ENCODE measurements around the gene LTBP1. TPM values are rescaled to one million over a fixed set of nuclear protein-coding genes. Genes with fewer than 3 reads are reported as not detected.
A peak's percentile ranks its signal among the peaks of the same experiment; 100 is the strongest.

LTBP1 gene
- total RNA-seq, 2 experiments from 2014 or later = 0.06 TPM; not detected in 1

DNA sequence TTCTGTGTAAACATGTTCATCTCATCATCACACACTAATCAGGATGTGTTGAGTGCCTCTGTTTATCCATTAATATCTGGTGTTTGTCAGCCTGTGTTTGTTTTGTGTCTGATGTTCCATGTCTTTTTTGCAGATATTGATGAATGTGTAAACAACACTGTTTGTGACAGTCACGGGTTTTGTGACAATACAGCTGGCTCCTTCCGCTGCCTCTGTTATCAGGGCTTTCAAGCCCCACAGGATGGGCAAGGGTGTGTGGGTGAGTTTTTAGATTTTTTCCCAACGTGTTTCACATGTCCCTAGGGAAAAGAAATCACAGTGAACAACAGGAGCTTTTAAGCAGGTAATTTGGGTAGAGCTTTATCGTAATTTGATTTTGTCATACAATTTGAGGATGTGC is 396.0 kb downstream of the LTBP1 start:
- CTCF ChIA-PET = no interaction called here
- ATAC-seq (ENCODE audit: poor library complexity) = no peak
- no peak overlapping the region for H3K4me3 Mint-ChIP-seq
- H3K27me3 Mint-ChIP-seq = peaks cover 6% of the 10 kb centered on the region
- peaks cover 17% of the 10 kb centered on the region for H3K4me1 Mint-ChIP-seq (ENCODE audit: low read depth)
- H3K36me3 Mint-ChIP-seq (ENCODE audit: low read depth) = no peaks in the 10 kb centered on the region
- no peaks in the 10 kb centered on the region for H3K9me3 ChIP-seq (ENCODE audit: control insufficient read depth in 1 of 2, insufficient read depth in 1 of 2, low read length in 2 of 2)
- no peak overlapping the region for H3K4me3 ChIP-seq (ENCODE audit: low read length)
- POLR2A ChIA-PET = no interaction called here
- H3K36me3 ChIP-seq (ENCODE audit: insufficient read depth, low read length) = no peaks in the 10 kb centered on the region
- TF ChIP-seq, protein P1, sequence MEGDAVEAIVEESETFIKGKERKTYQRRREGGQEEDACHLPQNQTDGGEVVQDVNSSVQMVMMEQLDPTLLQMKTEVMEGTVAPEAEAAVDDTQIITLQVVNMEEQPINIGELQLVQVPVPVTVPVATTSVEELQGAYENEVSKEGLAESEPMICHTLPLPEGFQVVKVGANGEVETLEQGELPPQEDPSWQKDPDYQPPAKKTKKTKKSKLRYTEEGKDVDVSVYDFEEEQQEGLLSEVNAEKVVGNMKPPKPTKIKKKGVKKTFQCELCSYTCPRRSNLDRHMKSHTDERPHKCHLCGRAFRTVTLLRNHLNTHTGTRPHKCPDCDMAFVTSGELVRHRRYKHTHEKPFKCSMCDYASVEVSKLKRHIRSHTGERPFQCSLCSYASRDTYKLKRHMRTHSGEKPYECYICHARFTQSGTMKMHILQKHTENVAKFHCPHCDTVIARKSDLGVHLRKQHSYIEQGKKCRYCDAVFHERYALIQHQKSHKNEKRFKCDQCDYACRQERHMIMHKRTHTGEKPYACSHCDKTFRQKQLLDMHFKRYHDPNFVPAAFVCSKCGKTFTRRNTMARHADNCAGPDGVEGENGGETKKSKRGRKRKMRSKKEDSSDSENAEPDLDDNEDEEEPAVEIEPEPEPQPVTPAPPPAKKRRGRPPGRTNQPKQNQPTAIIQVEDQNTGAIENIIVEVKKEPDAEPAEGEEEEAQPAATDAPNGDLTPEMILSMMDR (IDR thresholded peaks at IDR 0.05) = no peak
- H3K27ac Mint-ChIP-seq = no peak overlapping the region
- no peaks in the 10 kb centered on the region for H3K9me3 Mint-ChIP-seq
- no peak overlapping the region for H3K27ac ChIP-seq (ENCODE audit: low read depth in 1 of 2, low read length in 2 of 2)
- H3K27me3 ChIP-seq (ENCODE audit: control insufficient read depth in 1 of 2, insufficient read depth in 2 of 2, low read length in 2 of 2) = no peaks in the 10 kb centered on the region
- intact Hi-C loops (cut with DNase I, micrococcal nuclease) = no loop called here
- DNase-seq = no peak
- no peaks in the 10 kb centered on the region for H3K4me1 ChIP-seq (ENCODE audit: insufficient read depth, low read length)

DNA sequence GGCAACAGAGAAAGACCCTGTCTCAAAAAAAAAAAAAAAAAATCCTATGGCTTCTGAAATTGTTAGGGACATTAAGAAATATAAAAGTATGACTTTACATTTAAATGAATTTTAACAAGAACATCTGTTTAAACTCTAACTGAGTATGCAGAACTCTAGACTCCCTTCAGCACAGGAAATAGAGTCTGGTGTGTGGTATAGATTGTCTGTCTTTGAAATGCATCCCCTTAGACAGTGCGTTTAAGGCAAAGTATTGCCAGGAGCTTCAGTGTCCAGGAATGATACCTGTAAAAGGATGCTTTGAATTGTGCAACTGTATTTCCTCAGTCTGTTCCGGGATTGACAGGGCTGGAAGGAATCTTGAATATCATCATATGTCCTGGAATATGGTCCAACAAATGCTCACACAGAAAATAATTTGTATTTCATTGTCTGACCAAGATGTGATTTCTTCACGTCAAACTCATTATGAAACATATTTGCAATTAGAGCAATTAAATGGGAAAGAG is 396.7 kb downstream of the LTBP1 start:
- CTCF ChIA-PET = no interaction called here
- H3K27me3 ChIP-seq (ENCODE audit: control insufficient read depth in 1 of 2, insufficient read depth in 2 of 2, low read length in 2 of 2) = no peaks in the 10 kb centered on the region
- no peak overlapping the region for H3K4me3 ChIP-seq (ENCODE audit: low read length)
- H3K27ac Mint-ChIP-seq = no peak overlapping the region
- no peak overlapping the region for H3K27ac ChIP-seq (ENCODE audit: low read depth in 1 of 2, low read length in 2 of 2)
- H3K27me3 Mint-ChIP-seq = peaks cover 6% of the 10 kb centered on the region
- no peaks in the 10 kb centered on the region for H3K4me1 ChIP-seq (ENCODE audit: insufficient read depth, low read length)
- no peaks in the 10 kb centered on the region for H3K9me3 ChIP-seq (ENCODE audit: control insufficient read depth in 1 of 2, insufficient read depth in 1 of 2, low read length in 2 of 2)
- H3K36me3 ChIP-seq (ENCODE audit: insufficient read depth, low read length) = no peaks in the 10 kb centered on the region
- intact Hi-C loops (cut with DNase I, micrococcal nuclease) = no loop called here
- H3K9me3 Mint-ChIP-seq = no peaks in the 10 kb centered on the region
- ATAC-seq (ENCODE audit: poor library complexity) = no peak
- no peaks in the 10 kb centered on the region for H3K36me3 Mint-ChIP-seq (ENCODE audit: low read depth)
- TF ChIP-seq, protein P1 (IDR thresholded peaks at IDR 0.05) = no peak
- no peak overlapping the region for H3K4me3 Mint-ChIP-seq
- H3K4me1 Mint-ChIP-seq (ENCODE audit: low read depth) = peaks cover 17% of the 10 kb centered on the region
- no peak for DNase-seq
- POLR2A ChIA-PET = no interaction called here

DNA sequence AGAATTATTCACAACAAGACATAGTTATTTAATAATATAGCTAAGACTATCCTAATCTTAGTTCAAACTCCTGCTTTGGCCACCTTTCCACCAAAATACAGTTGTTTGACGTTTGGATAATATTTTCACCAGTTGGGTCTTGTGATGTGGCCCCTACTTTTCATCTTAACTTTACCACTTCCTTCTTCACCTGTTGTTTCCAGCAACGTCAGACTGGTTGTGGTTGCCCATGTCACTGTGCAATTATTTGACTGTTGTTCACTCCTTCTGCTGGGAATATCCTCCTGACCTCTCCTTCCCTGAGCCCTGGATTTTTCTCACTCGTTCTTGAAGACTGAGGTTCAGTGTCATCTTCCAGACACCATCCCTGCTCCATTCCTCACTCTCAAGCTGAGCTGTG is 397.5 kb downstream of the LTBP1 start:
- Mint-ChIP-seq H3K4me1 (ENCODE audit: low read depth) (peaks cover 17% of the 10 kb centered on the region), H3K27ac (no peak overlapping the region), H3K9me3 (no peaks in the 10 kb centered on the region), H3K36me3 (ENCODE audit: low read depth) (no peaks in the 10 kb centered on the region), H3K27me3 (peaks cover under 1% of the 10 kb centered on the region), H3K4me3 (no peak overlapping the region)
- ChIA-PET POLR2A (no interaction called here), CTCF (no interaction called here)
- intact Hi-C loops (cut with DNase I, micrococcal nuclease) = no loop called here
- Histone ChIP-seq H3K4me3 (ENCODE audit: low read length) (no peak overlapping the region), H3K4me1 (ENCODE audit: insufficient read depth, low read length) (no peaks in the 10 kb centered on the region), H3K27me3 (ENCODE audit: control insufficient read depth in 1 of 2, insufficient read depth in 2 of 2, low read length in 2 of 2) (no peaks in the 10 kb centered on the region), H3K27ac (ENCODE audit: low read depth in 1 of 2, low read length in 2 of 2) (no peak overlapping the region), H3K9me3 (ENCODE audit: control insufficient read depth in 1 of 2, insufficient read depth in 1 of 2, low read length in 2 of 2) (no peaks in the 10 kb centered on the region), H3K36me3 (ENCODE audit: insufficient read depth, low read length) (no peaks in the 10 kb centered on the region)
- ATAC-seq (ENCODE audit: poor library complexity) (no peak), DNase-seq (peak in 2 of 14 experiments; percentile 3 to 37)
- TF ChIP-seq, protein P1 (IDR thresholded peaks at IDR 0.05) = no peak
